ENCODE data around the gene WNK4. TPM values are rescaled to one million over a fixed set of nuclear protein-coding genes. Genes with fewer than 3 reads are reported as not detected.

The WNK4 gene
- total RNA-seq, 1 experiment from 2014 or later, result 2.6 TPM

GRCh38 chr17:42827472-42827871, 47.1 kb downstream of the WNK4 start:
- H3K56ac ChIP-seq (ENCODE audit: insufficient read length, low read depth, low read length), result no peak overlapping the region
- H3K36me3 Mint-ChIP-seq (ENCODE audit: insufficient read depth in 1 of 3, low read depth in 3 of 3), result peaks cover 0 to 2% (median 0%) of the 10 kb centered on the region in 3 experiments; a peak in 1 of 7 replicates
- no peaks in the 10 kb centered on the region for H4K20me1 ChIP-seq (ENCODE audit: control insufficient read depth, insufficient read depth, insufficient read length)
- no peaks in the 10 kb centered on the region for H3K79me1 ChIP-seq (ENCODE audit: insufficient read depth, low read depth, low read length, poor library complexity, severe bottlenecking)
- H3K27me3 Mint-ChIP-seq (ENCODE audit: low read depth), result peaks cover 20% of the 10 kb centered on the region
- TF ChIP-seq CTCF (conservative IDR thresholded peaks at IDR 0.05), result no peak
- H3K4me3 Mint-ChIP-seq, result no peak overlapping the region
- H3K9me3 Mint-ChIP-seq, result no peaks in the 10 kb centered on the region; a peak in 1 of 5 replicates
- H3K18ac ChIP-seq (ENCODE audit: insufficient read length, low read depth, low read length), result no peak overlapping the region
- no peak overlapping the region for H2BK5ac ChIP-seq (ENCODE audit: insufficient read length, low read length)
- peaks cover 3% of the 10 kb centered on the region; the same call in 1 of the 2 replicates for H3K79me2 ChIP-seq (ENCODE audit: insufficient read depth, low read length)
- no peak overlapping the region for H3K9ac ChIP-seq (ENCODE audit: extremely low read depth, insufficient read length, low read length)
- no peak overlapping the region for H3K27ac Mint-ChIP-seq
- no peak overlapping the region for H3K4ac ChIP-seq (ENCODE audit: low read depth, low read length)
- H3T11ph ChIP-seq (ENCODE audit: low read length), result no peak overlapping the region
- H3K4me1 Mint-ChIP-seq, result peaks cover 11 to 13% of the 10 kb centered on the region in 2 experiments
- no peak overlapping the region for H2BK120ac ChIP-seq (ENCODE audit: low read depth, low read length, poor library complexity, severe bottlenecking)
- no peak overlapping the region for H2BK12ac ChIP-seq (ENCODE audit: insufficient read length, low read depth, low read length)
- H2AFZ ChIP-seq (ENCODE audit: low read length), result no peak overlapping the region
- H3K27ac ChIP-seq (ENCODE audit: insufficient read length, low read depth, low read length), result no peak overlapping the region
- no peak overlapping the region for H4K5ac ChIP-seq (ENCODE audit: insufficient read length, low read depth, low read length)
- no peaks in the 10 kb centered on the region for H3K9me3 ChIP-seq (ENCODE audit: control insufficient read depth, low read depth, low read length)
- DNase-seq, result no peak
- H3K27me3 ChIP-seq (ENCODE audit: insufficient read depth, low read length), result no peaks in the 10 kb centered on the region
- no peak overlapping the region for H2BK15ac ChIP-seq (ENCODE audit: low read depth, low read length)
- WGBS (ENCODE audit: extremely low coverage, insufficient read length, low lambda C conversion rate), result no CpG with 5 or more reads among the region's 1 CpG
- no peak overlapping the region for H2AK5ac ChIP-seq (ENCODE audit: insufficient read length, low read length)
- no peak overlapping the region for H3K4me2 ChIP-seq (ENCODE audit: insufficient read depth, insufficient read length, low read length)
- H4K91ac ChIP-seq (ENCODE audit: insufficient read length, low read depth, low read length), result no peak overlapping the region
- H4K8ac ChIP-seq (replicated peaks; ENCODE audit: insufficient read length, low read depth, low read length), result no peak overlapping the region
- no peak overlapping the region for H3K14ac ChIP-seq (ENCODE audit: insufficient read depth, low read length)
- no peak overlapping the region for H2BK20ac ChIP-seq (ENCODE audit: low read depth, low read length, poor library complexity, severe bottlenecking)
- H3K23ac ChIP-seq (ENCODE audit: insufficient read length, low read depth, low read length), result no peak overlapping the region
- peaks cover 6% of the 10 kb centered on the region for H3K23me2 ChIP-seq (ENCODE audit: insufficient read length, low read depth, low read length, poor library complexity, severe bottlenecking)
- no peaks in the 10 kb centered on the region for H3K4me1 ChIP-seq (ENCODE audit: insufficient read depth, low read length)

All from H9 (cell line).